HG02885 (cell line): ENCODE data around the gene HACD2.

ENCODE experiments used
- ATAC-seq: cut with Tn5 transposase; IDR thresholded peaks from one replicate; pipeline ENCODE4 v1.9.1; 2021; ENCODE audit warnings: mild to moderate bottlenecking; ENCODE audit not compliant: unreplicated experiment, poor library complexity

Gene HACD2

DNA sequence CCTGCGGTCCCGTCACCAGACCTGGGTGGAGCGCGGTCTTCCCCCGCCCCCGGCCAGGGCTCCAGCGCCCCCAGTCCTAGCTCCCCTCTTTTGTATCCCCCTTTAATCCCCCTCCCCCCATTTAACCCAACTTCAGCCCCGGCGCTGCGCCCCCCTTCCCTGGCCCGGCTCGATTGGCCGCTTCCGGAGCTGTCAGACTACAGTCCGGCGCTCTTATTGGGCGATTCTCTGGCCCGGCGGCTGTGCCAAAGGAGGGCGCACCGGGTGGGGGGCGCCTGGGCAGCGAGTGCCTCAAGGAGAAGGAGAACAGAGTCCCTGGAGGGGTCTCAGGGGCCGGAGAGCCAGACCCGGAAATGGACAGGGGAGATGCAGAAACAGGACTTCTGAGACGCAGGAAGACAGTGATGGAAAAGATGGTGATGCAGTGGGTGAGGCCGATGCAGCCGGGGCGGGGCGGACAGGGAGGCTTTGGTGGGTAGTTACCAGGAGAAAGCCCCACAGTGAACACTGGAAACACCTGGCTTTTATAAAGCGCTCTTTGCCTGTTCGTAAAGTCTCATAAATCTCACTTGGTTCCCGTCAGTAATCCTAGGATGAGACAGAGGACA lies 134.8 kb downstream of the HACD2 start:
- ATAC-seq: no peak

DNA sequence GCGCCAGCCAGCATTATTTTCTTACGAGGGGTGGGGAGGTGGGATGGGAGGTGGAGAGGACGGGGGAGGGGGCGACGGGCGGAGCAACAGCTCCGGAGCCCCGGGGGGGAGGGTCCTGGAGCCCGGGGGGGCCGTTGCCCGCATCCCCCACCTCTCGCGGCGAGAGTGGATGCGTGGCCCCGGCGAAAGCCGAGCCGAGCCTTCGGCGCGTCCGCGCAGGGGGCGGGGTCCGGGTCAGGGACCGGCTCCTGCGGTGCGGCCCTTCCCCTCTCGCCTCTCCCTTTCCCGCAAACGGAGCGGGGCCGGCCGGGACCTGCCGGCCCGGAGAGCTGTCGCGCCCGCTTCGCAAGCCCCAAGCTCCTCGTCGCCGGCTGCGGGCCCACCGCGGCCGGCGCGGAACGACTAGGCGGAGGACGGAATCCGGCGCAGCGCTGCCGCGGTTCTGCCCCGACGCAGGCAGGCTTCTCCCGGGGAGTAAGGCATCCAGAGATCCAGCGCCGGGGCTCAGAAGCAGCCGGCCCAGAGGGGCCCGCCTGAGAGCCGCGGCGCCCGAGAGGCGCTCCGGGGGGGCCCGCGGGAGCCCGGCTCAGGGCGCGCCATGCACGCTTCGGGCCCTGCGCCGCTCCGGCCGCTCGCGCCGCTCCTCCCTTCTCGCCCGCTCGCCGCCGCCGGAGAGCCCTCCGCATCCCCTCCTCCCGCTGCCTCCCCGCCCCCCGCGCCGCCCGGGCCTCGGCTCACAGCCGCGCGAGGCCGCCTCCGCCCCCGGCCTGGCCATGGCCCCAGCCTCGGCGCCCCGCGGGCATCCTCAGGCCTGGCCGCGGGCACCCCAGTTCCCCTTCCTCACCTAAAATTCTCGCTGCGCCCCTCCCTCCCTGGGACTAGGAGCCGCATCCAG lies 135.5 kb downstream of the HACD2 start:
- no peak for ATAC-seq

DNA sequence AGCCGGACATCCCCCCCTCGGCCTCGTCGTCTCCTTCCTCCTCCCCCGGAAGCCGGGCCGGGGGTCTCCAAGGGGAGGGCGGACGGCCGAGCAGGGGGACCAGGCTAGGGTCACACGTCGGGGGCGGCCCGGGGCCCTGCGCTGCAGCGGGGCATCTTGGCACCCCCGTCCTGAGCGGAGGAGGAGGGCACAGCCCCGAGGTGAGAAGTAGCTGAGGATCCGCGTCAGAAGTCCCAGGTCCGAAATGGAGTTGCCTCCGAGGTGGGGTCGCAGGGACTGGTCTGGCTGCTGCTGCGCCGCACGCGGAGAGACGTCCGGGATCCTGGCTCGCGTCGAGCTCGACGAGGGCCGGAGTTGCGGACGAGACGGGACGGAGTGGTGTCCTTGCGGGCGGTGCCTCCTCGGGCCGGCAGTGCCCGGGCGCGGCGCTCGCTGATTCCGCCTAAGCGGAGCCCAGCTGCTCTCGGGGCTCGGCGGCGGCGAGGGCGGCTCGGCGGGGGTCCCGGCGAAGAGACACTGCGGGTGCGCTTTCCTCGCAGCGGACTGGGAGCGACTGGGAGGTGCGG lies 136.2 kb downstream of the HACD2 start, which contains the start of gene ADCY5:
Gene ADCY5 (minus strand): TSS at position 555 of the 566 bp plus-strand sequence. CDS start 545 bp downstream, at position 10.
- no peak for ATAC-seq

DNA sequence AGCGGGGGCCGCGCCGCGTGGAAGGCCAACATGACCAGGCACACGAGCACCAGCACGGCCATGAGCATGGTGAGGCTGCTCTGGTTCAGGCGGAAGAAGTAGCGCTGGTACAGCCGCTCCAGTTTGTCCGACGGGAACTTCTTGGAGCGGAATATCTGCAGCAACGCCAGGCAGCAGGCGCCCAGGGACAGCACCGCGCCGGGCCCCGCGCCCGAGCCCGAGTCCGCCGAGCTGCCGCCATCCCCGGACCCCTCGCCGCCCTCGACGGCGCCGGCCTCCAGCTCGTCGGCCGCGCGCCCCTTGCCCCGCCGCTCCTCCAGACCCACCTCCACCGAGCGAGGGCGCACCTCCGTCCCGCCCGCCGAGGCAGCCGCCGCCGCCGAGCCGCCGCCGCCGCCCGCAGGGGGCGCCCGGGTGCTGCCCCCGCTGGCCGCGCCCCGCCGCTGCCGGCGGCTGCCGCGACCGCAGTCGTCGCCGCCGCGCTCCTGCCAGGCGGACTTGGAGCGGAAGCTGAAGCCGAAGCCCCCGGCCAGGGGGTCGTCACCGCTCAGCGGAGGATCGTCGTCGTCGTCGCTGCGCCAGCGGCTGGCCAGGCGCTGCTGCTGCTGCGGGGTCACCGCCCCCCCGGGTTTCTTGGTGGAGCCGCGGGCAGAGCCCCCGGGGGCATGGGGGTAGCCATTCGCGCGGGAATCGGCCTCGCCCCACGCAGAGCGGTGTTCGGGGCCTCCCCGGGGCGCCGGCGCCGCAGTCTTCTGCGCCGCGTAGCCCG lies 136.9 kb downstream of the HACD2 start:
- ATAC-seq: no peak

DNA sequence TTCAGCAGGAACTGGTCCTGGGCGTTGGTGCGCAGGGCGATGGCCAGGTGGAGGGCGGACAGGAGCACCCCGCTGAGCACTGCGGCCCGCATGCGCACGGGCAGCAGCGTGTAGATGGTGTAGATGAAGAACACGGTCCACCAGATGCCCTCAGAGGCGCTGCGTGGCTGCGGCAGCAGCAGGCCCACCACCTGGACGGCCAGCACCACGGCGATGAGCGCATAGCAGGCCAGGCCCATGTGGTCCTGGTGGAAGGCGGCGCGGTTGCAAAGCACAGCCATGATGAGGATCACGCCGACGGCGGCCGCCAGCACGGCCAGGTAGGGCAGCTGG lies 137.5 kb downstream of the HACD2 start:
- no peak for ATAC-seq

DNA sequence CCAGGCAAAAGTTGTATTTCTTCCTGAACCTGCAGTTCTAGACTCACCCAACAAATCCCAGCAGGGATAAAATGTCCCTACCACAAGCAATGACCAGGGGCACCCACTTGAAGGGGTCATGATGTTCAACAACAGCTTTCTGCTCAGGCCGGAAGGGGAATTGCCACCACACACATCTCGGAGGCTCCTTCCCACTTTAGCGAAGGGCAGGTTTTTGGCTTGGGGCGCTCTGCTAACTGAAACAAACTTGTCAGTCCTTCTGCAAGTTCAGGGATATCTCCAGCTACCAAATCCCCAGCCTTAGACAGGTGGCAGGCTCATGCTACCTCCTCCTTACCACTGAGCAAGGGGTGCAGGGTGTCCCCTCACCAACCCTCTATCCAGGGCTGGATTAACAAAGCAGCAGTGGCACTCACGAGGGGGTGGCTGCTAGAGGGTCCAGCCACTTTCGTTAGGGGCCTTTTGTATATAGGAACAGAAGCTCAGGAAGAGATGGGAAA lies 138.2 kb downstream of the HACD2 start:
- ATAC-seq: no peak

DNA sequence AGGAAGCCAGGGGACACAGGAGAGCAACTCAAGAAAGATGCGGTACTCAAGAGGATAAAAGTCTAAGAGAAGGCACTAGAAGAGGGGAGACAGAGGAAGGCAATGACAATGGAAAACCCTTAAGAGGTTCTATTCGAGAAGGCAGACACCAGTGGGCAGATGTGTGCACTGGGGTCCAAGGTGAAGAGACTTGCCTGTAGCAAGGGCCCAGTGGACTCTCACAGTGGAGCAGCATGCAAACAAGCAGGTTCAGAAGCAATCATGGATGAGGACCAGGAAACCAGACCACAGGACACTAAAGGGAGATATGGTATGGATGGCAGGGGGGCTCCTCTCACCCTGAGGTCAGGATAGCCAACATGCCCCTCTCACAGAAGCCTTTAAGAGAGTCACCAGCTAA lies 138.6 kb downstream of the HACD2 start:
- ATAC-seq: no peak

DNA sequence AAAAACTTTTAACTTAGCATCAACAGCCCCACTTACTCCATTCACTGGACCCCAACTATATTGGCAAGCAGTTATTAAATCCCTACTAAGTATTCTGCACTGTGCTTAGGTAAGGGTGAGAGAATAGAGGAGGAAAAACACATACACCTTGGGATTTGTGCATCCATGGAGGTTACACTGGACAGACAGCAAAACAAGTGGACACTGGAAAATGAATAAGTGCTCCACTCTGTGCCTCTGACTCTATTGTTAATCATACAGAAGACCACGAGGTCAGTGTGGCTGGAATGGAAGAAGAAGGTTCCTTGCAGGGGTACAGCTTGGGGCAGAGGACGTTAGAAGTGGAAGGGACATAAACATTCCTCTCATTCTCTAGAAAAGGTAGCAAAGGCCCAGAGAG lies 139.2 kb downstream of the HACD2 start:
- no peak for ATAC-seq

DNA sequence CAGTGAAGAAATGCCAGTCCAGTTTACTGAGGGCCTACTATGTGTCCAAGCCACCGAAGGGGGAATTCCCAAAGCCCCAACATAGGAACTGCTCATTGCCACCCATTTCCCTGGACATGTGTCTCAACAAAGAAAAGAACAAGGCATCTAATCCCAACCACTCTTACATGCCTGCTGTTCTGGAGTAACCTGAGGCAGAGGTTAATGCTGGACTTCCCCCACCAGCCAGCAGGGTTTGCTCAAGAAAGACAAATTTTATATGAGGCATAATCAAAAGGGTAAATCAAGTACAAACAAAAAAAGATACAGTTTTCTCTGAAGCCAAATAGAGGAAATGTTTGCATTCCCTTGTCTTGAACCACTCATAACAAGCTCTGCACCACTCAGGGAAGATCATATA lies 140.1 kb downstream of the HACD2 start:
- no peak for ATAC-seq

DNA sequence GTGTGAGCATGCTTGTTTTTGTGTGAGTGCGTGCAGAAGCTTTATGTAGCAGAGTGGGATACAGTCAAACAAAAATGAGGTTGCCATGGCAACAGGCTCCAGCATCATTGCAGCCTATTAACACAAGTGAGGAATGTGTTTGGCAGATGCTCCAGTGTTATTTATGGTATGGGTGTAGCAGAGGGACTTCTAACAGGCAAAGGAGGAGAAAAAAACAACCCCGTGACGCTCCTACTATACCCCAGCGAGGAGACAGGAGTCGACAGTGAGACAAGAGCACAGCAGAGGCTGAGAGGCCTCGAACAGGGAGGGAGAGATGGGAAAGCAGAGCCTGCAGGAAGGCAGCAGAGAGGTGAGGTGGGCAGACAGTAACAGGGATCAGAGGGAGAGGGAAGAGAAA lies 140.8 kb downstream of the HACD2 start:
- no peak for ATAC-seq

DNA sequence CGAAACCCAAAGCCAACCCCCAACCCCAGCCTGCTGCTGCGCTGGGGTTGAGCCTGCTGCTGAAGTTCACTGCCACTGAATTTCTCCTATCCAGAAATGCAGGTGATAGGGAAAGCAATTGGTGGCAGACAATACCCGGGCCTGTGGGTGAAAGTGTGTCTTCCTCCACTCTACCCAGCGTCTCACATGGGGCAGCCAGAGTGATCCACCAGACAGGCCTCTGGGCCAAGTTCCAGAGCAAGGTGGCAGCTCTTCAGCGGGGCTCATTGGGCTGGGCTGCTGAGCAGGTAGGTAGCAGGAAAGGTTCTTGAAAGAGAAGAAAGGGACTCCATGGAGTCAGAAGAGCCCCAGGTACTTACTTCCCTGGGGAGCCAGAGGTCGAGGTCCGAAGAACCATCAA lies 141.9 kb downstream of the HACD2 start:
- no peak for ATAC-seq

DNA sequence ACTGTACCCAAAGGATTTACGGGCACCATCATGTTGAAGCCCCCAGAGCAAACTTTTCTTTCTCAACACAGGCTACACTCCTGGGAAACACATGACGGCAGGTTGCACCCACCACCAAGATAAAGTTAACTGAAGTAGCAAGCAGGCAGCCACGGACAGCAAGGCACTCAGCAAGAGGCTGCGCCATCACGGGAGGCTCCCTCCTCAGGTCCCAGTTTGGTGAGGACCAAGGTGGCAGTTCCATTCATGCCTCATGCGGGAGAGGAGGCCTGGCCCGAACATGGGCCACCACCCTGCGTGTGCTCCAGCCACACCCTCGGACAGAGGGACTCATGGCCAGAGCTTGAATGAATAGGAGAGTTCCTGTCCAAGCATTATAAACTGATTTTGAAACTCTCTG lies 142.7 kb downstream of the HACD2 start:
- no peak for ATAC-seq
